H9 (cell line): Measurements from ENCODE around the gene ITPKB. TPM values are rescaled to one million over a fixed set of nuclear protein-coding genes. Genes with fewer than 3 reads are reported as not detected.

Experiments
- DNase-seq: peaks from one replicate; pipeline ENCODE4 v3.0.0-alpha.2; 2017
- H2AFZ ChIP-seq: one replicate; pipeline ENCODE4 v1.6.1; 2013; ENCODE audit warnings: mild to moderate bottlenecking, low read length, control low read depth, moderate library complexity
- H2AK5ac ChIP-seq: 2 replicates; pipeline ENCODE4 v1.6.1; 2013; ENCODE audit warnings: low read length, control low read depth, mixed read lengths; ENCODE audit not compliant: insufficient read length
- H2BK120ac ChIP-seq: one replicate; pipeline ENCODE4 v1.6.1; 2013; ENCODE audit warnings: low read depth, mild to moderate bottlenecking, low read length, control low read depth, inconsistent platforms; ENCODE audit not compliant: poor library complexity, severe bottlenecking
- H2BK12ac ChIP-seq: 2 replicates; pipeline ENCODE4 v1.6.1; 2013; ENCODE audit warnings: low read length, control low read depth, mixed read lengths, low read depth; ENCODE audit not compliant: insufficient read length
- H2BK15ac ChIP-seq: 2 replicates; pipeline ENCODE4 v1.6.1; 2013; ENCODE audit warnings: low read depth, low read length, control low read depth
- H2BK20ac ChIP-seq: one replicate; pipeline ENCODE4 v1.6.1; 2013; ENCODE audit warnings: low read depth, mild to moderate bottlenecking, low read length, control low read depth, inconsistent platforms; ENCODE audit not compliant: poor library complexity, severe bottlenecking
- H2BK5ac ChIP-seq: 2 replicates; pipeline ENCODE4 v1.6.1; 2013; ENCODE audit warnings: low read length, control low read depth, mixed read lengths; ENCODE audit not compliant: insufficient read length
- H3K14ac ChIP-seq: 2 replicates; pipeline ENCODE4 v1.6.1; 2013; ENCODE audit warnings: low read length, control low read depth; ENCODE audit not compliant: insufficient read depth
- H3K18ac ChIP-seq: 2 replicates; pipeline ENCODE4 v1.6.1; 2013; ENCODE audit warnings: low read depth, mild to moderate bottlenecking, mixed read lengths, low read length, control low read depth; ENCODE audit not compliant: insufficient read length
- H3K23ac ChIP-seq: 2 replicates; pipeline ENCODE4 v1.6.1; 2013; ENCODE audit warnings: low read length, control low read depth, mixed read lengths, low read depth; ENCODE audit not compliant: insufficient read length
- H3K23me2 ChIP-seq: 2 replicates; pipeline ENCODE4 v1.6.1; 2013; ENCODE audit warnings: low read depth, mild to moderate bottlenecking, mixed read lengths, low read length, control low read depth; ENCODE audit not compliant: insufficient read length, poor library complexity, severe bottlenecking
- H3K27ac ChIP-seq: 2 replicates; pipeline ENCODE4 v1.5.1; 2013; ENCODE audit warnings: low read length, control low read depth, mixed read lengths, low read depth; ENCODE audit not compliant: insufficient read length
- H3K27me3 ChIP-seq: 2 replicates; pipeline ENCODE4 v1.6.1; 2013; ENCODE audit warnings: low read length, control low read depth, inconsistent platforms; ENCODE audit not compliant: insufficient read depth
- H3K4ac ChIP-seq: 2 replicates; pipeline ENCODE4 v1.6.1; 2013; ENCODE audit warnings: low read depth, mild to moderate bottlenecking, control low read depth, inconsistent platforms, low read length, moderate library complexity
- H3K4me1 ChIP-seq: 2 replicates; pipeline ENCODE4 v1.6.1; 2013; ENCODE audit warnings: low read length, control low read depth, inconsistent platforms; ENCODE audit not compliant: insufficient read depth
- H3K4me2 ChIP-seq: 2 replicates; pipeline ENCODE4 v1.6.1; 2013; ENCODE audit warnings: low read length, control low read depth, mixed read lengths; ENCODE audit not compliant: insufficient read length, insufficient read depth
- H3K56ac ChIP-seq: 2 replicates; pipeline ENCODE4 v1.6.1; 2013; ENCODE audit warnings: low read depth, mild to moderate bottlenecking, mixed read lengths, low read length, control low read depth; ENCODE audit not compliant: insufficient read length
- H3K79me1 ChIP-seq: 2 replicates; pipeline ENCODE4 v1.6.1; 2013; ENCODE audit warnings: low read depth, mild to moderate bottlenecking, moderate library complexity, low read length, control low read depth, inconsistent platforms; ENCODE audit not compliant: insufficient read depth, poor library complexity, severe bottlenecking
- H3K79me2 ChIP-seq: 2 replicates; pipeline ENCODE4 v1.6.1; 2013; ENCODE audit warnings: low read length, control low read depth, inconsistent platforms; ENCODE audit not compliant: insufficient read depth
- H3K9ac ChIP-seq: 2 replicates; pipeline ENCODE4 v1.6.1; 2013; ENCODE audit warnings: low read length, control low read depth, mixed read lengths; ENCODE audit not compliant: insufficient read length; ENCODE audit errors: extremely low read depth
- H3K9me3 ChIP-seq: one replicate; pipeline ENCODE4 v1.6.1; 2013; ENCODE audit warnings: low read depth, low read length, inconsistent platforms; ENCODE audit not compliant: control insufficient read depth
- H3T11ph ChIP-seq: one replicate; pipeline ENCODE4 v1.6.1; 2013; ENCODE audit warnings: mild to moderate bottlenecking, low read length, control low read depth, inconsistent platforms
- H4K20me1 ChIP-seq: one replicate; pipeline ENCODE4 v1.6.1; 2013; ENCODE audit not compliant: control insufficient read depth, insufficient read length, insufficient read depth
- H4K5ac ChIP-seq: 2 replicates; pipeline ENCODE4 v1.6.1; 2013; ENCODE audit warnings: low read depth, mild to moderate bottlenecking, mixed read lengths, low read length, control low read depth; ENCODE audit not compliant: insufficient read length
- H4K8ac ChIP-seq: replicated peaks from 2 replicates; pipeline ENCODE4 v1.6.1; 2013; ENCODE audit warnings: low read length, control low read depth, mixed read lengths, low read depth; ENCODE audit not compliant: insufficient read length
- H4K91ac ChIP-seq: 2 replicates; pipeline ENCODE4 v1.6.1; 2013; ENCODE audit warnings: low read depth, mild to moderate bottlenecking, moderate library complexity, mixed read lengths, low read length, control low read depth; ENCODE audit not compliant: insufficient read length
- H3K27ac Mint-ChIP-seq, 3 experiments: 2 replicates in 2 of 3; 3 replicates in 1 of 3; pipeline ENCODE4 v1.8.0; 2020 to 2021; ENCODE audit warnings: mixed read lengths in 3 of 3, mild to moderate bottlenecking in 1 of 3, moderate library complexity in 1 of 3
- H3K27me3 Mint-ChIP-seq: 2 replicates; pipeline ENCODE4 v1.8.0; 2021; ENCODE audit warnings: low read depth, mild to moderate bottlenecking, moderate library complexity, mixed read lengths
- H3K36me3 Mint-ChIP-seq, 3 experiments: 2 replicates in 2 of 3; 3 replicates in 1 of 3; pipeline ENCODE4 v1.8.0; 2020 to 2021; ENCODE audit warnings: low read depth in 3 of 3, mixed read lengths in 3 of 3; ENCODE audit not compliant: insufficient read depth in 1 of 3
- H3K4me1 Mint-ChIP-seq, 2 experiments: 2 replicates each; pipeline ENCODE4 v1.8.0; 2020; ENCODE audit warnings: mixed read lengths in 2 of 2
- H3K4me3 Mint-ChIP-seq, 2 experiments: 2 replicates in 1 of 2; 3 replicates in 1 of 2; pipeline ENCODE4 v1.8.0; 2020 to 2021; ENCODE audit warnings: mild to moderate bottlenecking in 2 of 2, mixed read lengths in 2 of 2, moderate library complexity in 1 of 2
- H3K9me3 Mint-ChIP-seq, 2 experiments: 2 replicates in 1 of 2; 3 replicates in 1 of 2; pipeline ENCODE4 v1.8.0; 2020; ENCODE audit warnings: mild to moderate bottlenecking in 2 of 2, mixed read lengths in 2 of 2, moderate library complexity in 1 of 2
- WGBS: extraction: QIAGEN DNeasy Blood & Tissue Kit; methylation state at CpG from one replicate; pipeline ENCODE4 v1.1.7; 2013; ENCODE audit warnings: missing lambda C conversion rate, low lambda C conversion rate, mixed read lengths; ENCODE audit not compliant: insufficient read length; ENCODE audit errors: extremely low coverage; 5-methylcytosine and 5-hydroxymethylcytosine counted together
- total RNA-seq: library from RNA; stranded (reverse); gene quantifications from 2 replicates; pipeline ENCODE4 v1.2.1, GENCODE V29; 2021
- TF ChIP-seq, protein P1 (sequence below): fragments of 200-600 bp; sonication (generic); conservative IDR thresholded peaks from 3 replicates; pipeline ENCODE4 v1.8.0; 2021; ENCODE audit warnings: antibody characterized with exemption, mild to moderate bottlenecking

The ITPKB gene
- total RNA-seq, 1 experiment from 2014 or later = 3.8 TPM

DNA sequence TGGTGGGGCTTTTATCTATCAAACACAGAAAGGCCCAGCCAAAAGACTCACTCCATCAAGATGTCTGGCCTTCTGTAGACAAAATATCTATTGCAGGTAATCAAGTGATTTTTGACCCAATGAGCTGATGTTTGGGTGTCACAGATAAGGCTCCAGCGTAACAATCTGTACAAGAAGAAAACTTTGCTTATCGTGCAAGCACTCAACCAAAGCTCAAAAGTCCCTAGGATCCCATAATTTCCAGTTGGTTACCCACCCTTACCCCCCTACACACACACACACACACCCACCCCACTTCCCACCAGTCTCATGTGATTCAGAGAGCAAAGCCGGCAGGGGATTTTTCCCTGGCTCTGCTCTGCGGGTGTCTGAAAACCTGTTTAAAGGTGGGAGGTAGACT is 5.8 kb downstream of the ITPKB start:
- no peak overlapping the region for H3K4me2 ChIP-seq
- no peak overlapping the region for H3K27ac ChIP-seq
- no peak overlapping the region for H4K5ac ChIP-seq
- no peak overlapping the region for H3K56ac ChIP-seq
- no CpG with 5 or more reads among the region's 4 CpGs for WGBS
- H2BK120ac ChIP-seq = no peak overlapping the region
- H3K9ac ChIP-seq = no peak overlapping the region
- H3K4me1 Mint-ChIP-seq = peaks cover 30 to 32% of the 10 kb centered on the region in 2 experiments
- H3K27me3 ChIP-seq = peaks cover 5% of the 10 kb centered on the region; the same call in 1 of the 2 replicates
- no peak overlapping the region for H2AK5ac ChIP-seq
- H4K91ac ChIP-seq = no peak overlapping the region
- no peak overlapping the region for H4K8ac ChIP-seq
- H3K4me3 Mint-ChIP-seq = no peak overlapping the region
- H3K79me1 ChIP-seq = no peaks in the 10 kb centered on the region
- no peaks in the 10 kb centered on the region for H3K79me2 ChIP-seq
- no peaks in the 10 kb centered on the region for H4K20me1 ChIP-seq
- H2BK12ac ChIP-seq = no peak overlapping the region
- peaks cover 16% of the 10 kb centered on the region for H3K23me2 ChIP-seq
- H3K18ac ChIP-seq = no peak overlapping the region
- no peaks in the 10 kb centered on the region for H3K9me3 Mint-ChIP-seq
- peaks cover 0 to 5% (median 0%) of the 10 kb centered on the region in 3 experiments; a peak in 1 of 7 replicates for H3K36me3 Mint-ChIP-seq
- no peaks in the 10 kb centered on the region for H3K9me3 ChIP-seq
- no peak overlapping the region for H3K14ac ChIP-seq
- no peak overlapping the region for H2BK15ac ChIP-seq
- H3K23ac ChIP-seq = no peak overlapping the region
- DNase-seq = no peak
- H3K27me3 Mint-ChIP-seq = peaks cover 19% of the 10 kb centered on the region
- no peak overlapping the region for H3K27ac Mint-ChIP-seq
- no peak overlapping the region for H2BK20ac ChIP-seq
- no peak overlapping the region for H2AFZ ChIP-seq
- peaks cover 10% of the 10 kb centered on the region; the same call in 1 of the 2 replicates for H3K4me1 ChIP-seq
- TF ChIP-seq, protein P1, sequence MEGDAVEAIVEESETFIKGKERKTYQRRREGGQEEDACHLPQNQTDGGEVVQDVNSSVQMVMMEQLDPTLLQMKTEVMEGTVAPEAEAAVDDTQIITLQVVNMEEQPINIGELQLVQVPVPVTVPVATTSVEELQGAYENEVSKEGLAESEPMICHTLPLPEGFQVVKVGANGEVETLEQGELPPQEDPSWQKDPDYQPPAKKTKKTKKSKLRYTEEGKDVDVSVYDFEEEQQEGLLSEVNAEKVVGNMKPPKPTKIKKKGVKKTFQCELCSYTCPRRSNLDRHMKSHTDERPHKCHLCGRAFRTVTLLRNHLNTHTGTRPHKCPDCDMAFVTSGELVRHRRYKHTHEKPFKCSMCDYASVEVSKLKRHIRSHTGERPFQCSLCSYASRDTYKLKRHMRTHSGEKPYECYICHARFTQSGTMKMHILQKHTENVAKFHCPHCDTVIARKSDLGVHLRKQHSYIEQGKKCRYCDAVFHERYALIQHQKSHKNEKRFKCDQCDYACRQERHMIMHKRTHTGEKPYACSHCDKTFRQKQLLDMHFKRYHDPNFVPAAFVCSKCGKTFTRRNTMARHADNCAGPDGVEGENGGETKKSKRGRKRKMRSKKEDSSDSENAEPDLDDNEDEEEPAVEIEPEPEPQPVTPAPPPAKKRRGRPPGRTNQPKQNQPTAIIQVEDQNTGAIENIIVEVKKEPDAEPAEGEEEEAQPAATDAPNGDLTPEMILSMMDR = no peak
- H3T11ph ChIP-seq = no peak overlapping the region
- H3K4ac ChIP-seq = no peak overlapping the region
- H2BK5ac ChIP-seq = no peak overlapping the region
